Mucosa of stomach (tissue), 1 donor: ENCODE measurements around the gene SH3PXD2B.

Experiments used
- H3K27me3 ChIP-seq: one replicate; pipeline ENCODE4 v1.7.0; 2013; ENCODE audit warnings: mild to moderate bottlenecking, low read length; ENCODE audit not compliant: control insufficient read depth, insufficient read depth
- H3K36me3 ChIP-seq: one replicate; pipeline ENCODE4 v1.7.0; 2013; ENCODE audit warnings: low read length; ENCODE audit not compliant: control insufficient read depth, insufficient read depth
- H3K4me1 ChIP-seq: one replicate; pipeline ENCODE4 v1.7.0; 2013; ENCODE audit warnings: mild to moderate bottlenecking, low read length; ENCODE audit not compliant: control insufficient read depth, insufficient read depth
- H3K4me3 ChIP-seq: one replicate; pipeline ENCODE4 v1.7.0; 2013; ENCODE audit warnings: low read length
- H3K9ac ChIP-seq: one replicate; pipeline ENCODE4 v1.7.0; 2013; ENCODE audit warnings: mild to moderate bottlenecking, low read length, moderate library complexity
- H3K9me3 ChIP-seq: one replicate; pipeline ENCODE4 v1.7.0; 2013; ENCODE audit warnings: mild to moderate bottlenecking, low read length, moderate library complexity; ENCODE audit not compliant: control insufficient read depth
- donor health status: Pancreatic carcinoma.

SH3PXD2B gene

GRCh38 chr5:172281346-172281745 lies 173.0 kb downstream of the SH3PXD2B start:
- no peaks in the 10 kb centered on the region for H3K9me3 ChIP-seq
- no peaks in the 10 kb centered on the region for H3K27me3 ChIP-seq
- H3K4me1 ChIP-seq: peaks cover 14% of the 10 kb centered on the region
- H3K4me3 ChIP-seq: no peak overlapping the region
- no peak overlapping the region for H3K9ac ChIP-seq
- H3K36me3 ChIP-seq: no peaks in the 10 kb centered on the region

GRCh38 chr5:172280929-172281328 lies 173.4 kb downstream of the SH3PXD2B start:
- Histone ChIP-seq H3K9ac (no peak overlapping the region), H3K4me3 (no peak overlapping the region), H3K9me3 (no peaks in the 10 kb centered on the region), H3K4me1 (peaks cover 14% of the 10 kb centered on the region), H3K27me3 (no peaks in the 10 kb centered on the region), H3K36me3 (no peaks in the 10 kb centered on the region)

- Histone ChIP-seq H3K36me3 (no peaks in the 10 kb centered on the region), H3K4me3 (no peak overlapping the region), H3K27me3 (no peaks in the 10 kb centered on the region), H3K9ac (no peak overlapping the region), H3K4me1 (peaks cover 14% of the 10 kb centered on the region), H3K9me3 (no peaks in the 10 kb centered on the region)
Observed at GRCh38 chr5:172280317-172280716, 174.0 kb downstream of the SH3PXD2B start.

GRCh38 chr5:172278356-172278755 lies 176.0 kb downstream of the SH3PXD2B start:
- Histone ChIP-seq H3K9me3 (no peaks in the 10 kb centered on the region), H3K36me3 (no peaks in the 10 kb centered on the region), H3K4me1 (peaks cover 14% of the 10 kb centered on the region), H3K27me3 (no peaks in the 10 kb centered on the region), H3K9ac (no peak overlapping the region), H3K4me3 (no peak overlapping the region)

- Histone ChIP-seq H3K36me3 (no peaks in the 10 kb centered on the region), H3K27me3 (no peaks in the 10 kb centered on the region), H3K4me3 (no peak overlapping the region), H3K9ac (no peak overlapping the region), H3K9me3 (no peaks in the 10 kb centered on the region), H3K4me1 (peaks cover 4% of the 10 kb centered on the region)
Observed at GRCh38 chr5:172276214-172276613, 178.1 kb downstream of the SH3PXD2B start.
